Lung microvascular endothelial cell (primary cell): Measurements from ENCODE around the gene CELA3A. TPM values are rescaled to one million over a fixed set of nuclear protein-coding genes. Genes with fewer than 3 reads are reported as not detected.
"Not testable (repeated sequence)": the region's sequence is repeated elsewhere in the genome, so short reads cannot be mapped to it uniquely, and the experiment has no call there.

Experiments used
- DNase-seq, 2 donors: peaks; one replicate each; pipeline versions ENCODE4 v3.0.0 to v3.0.0-alpha.2; 2010; ENCODE audit warnings: low read depth in 2 of 2
- total RNA-seq: library from RNA; depleted of rRNA; stranded (reverse); fragments of >200 nt; gene quantifications from 2 replicates; pipeline ENCODE4 v1.2.1, GENCODE V29; 2014

Gene CELA3A
- total RNA-seq, 1 donor from 2014 or later: not detected

GRCh38 chr1:22018583-22019559, 17.4 kb downstream of the CELA3A start:
- DNase-seq: peak; percentile 57 to 94

GRCh38 chr1:22021061-22021460, 19.6 kb downstream of the CELA3A start:
- no peak for DNase-seq

DNA sequence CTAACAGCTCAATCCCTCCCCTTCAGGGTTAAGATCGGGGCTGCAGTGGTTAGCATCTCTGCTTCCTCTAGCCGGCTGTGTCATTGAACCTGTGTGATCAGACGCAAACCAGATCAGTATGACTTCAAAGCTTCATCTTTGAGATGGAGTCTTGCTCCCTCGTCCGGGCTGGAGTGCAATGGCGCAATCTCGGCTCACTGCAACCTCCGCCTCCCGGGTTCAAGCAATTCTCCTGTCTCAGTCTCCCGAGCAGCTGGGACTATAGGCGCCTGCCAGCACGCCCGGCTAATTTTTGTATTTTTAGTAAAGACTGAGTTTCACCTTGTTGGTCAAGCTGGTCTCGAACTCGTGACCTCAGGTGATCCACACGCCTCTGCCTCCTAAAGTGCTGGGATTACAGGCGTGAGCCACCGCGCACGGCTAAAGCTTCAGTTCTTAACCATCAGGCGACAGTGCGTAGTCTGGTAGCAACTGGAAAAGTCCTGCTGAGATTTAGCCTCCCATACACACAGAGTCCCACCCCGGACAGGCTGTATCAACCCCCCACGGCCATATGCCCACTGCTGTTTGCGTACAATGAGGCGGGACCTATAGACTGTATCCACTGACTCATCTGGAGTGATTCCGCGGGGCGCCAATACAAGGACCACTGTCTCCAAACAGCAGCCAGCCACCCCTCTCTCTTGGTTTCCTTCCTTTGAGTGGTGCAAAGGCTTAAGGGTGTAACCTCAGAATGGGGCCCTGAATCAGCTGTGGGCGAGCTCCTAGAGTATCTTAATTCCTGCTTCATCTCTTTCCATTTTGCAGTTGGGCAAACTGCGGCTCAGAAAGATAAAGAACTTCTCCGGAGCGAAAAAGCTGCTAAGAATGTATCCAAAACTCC, 23.3 kb downstream of the CELA3A start:
- DNase-seq: peak; percentile 78 to 88

- DNase-seq: peak; percentile 94
Measured at GRCh38 chr1:22025368-22026155, 24.1 kb downstream of the CELA3A start.

GRCh38 chr1:22026924-22027289, 25.4 kb downstream of the CELA3A start:
- DNase-seq: no peak

DNA sequence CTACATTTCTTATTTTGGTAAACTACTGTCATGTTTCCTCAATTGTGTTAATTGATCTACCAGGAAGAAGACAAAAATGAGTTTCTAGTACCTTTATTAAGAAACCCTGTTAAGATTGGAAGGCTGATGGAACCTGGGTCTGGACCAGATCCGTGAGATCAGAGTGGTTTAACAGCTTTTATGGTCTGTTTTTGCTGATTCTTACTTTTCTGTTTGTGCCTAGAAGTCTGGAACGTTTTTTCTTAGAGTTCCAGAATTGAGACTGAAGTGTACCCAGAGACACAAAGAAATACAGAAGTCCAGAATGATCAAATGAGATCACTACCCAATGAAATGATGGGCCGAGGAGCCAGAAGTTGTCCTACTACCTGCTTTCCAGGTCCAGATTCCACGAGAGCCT, 28.6 kb downstream of the CELA3A start:
- DNase-seq: no peak

GRCh38 chr1:22030473-22030872, 29.0 kb downstream of the CELA3A start:
- DNase-seq: no peak

DNA sequence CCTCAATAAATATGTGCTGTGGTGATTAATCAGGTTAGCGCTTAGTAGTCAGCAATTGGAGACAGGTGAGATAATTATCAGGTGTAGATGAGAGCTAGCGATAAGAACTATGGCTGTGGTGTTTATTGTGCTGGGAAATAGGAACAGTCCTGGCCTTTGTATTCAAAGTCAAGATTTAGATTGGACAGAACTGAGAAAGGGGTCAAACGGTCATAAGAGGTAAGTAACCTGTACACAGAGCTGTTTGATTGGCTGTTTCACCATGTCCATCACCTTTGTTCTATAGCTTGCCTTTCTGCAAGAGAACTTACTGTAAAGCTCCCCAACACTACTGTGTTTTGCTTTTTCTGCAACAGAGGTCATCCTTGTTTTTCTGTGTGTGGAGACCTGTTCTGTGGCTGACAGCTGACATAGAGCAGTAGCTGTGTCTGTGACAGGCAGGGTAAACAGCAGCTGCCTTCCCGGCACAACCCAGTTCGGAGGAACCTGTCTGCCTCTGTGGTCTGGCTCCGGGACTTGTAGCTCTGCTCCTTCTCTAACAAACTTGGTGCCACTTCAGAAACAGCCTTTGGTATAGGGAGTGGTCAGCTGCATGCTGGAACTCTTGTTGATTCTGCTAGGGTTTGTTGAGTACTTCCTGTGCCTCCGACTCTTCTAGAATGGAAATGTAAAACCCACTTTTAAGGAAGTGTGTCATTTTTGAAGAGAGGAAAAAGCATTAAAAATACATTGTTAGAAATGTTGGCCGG, 29.9 kb downstream of the CELA3A start:
- DNase-seq: peak in 1 of 2 donors; percentile 22

DNA sequence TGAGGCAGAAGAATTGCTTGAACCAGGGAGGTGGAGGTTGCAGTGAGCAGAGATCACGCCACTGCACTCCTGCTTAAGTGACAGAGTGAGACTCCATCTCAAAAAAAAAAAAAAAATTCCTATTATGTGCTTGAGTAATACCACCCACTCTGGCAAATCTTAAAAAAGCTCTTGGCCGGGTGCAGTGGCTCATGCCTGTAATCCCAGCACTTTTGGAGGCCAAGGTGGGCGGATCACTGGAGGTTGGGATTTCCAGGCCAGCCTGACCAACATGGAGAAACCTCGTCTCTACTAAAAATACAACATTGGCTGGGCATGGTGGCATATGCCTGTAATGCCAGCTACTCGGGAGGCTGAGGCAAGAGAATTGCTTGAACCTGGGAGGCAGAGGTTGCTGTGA, 33.4 kb downstream of the CELA3A start:
- not testable (repeated sequence) for DNase-seq

DNA sequence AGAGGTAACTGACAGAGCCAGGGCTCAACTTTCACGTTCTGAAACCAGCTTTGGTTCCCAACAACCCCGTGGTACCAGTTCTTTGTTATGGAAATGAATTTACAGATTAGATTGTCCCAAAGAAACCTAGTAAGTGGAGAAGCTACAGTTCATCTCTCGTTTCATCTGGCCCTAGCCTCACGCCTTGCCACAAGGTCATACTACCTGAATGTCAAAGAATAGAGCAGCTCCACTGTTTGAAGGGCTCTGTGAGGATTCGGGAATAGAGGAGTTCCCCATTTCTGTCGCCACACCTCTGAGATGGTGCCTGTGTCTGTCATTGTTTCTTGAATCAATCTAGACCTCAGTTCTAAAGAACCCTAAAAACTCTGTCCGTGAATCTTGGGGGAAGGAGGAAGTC, 36.1 kb downstream of the CELA3A start:
- no peak for DNase-seq

DNA sequence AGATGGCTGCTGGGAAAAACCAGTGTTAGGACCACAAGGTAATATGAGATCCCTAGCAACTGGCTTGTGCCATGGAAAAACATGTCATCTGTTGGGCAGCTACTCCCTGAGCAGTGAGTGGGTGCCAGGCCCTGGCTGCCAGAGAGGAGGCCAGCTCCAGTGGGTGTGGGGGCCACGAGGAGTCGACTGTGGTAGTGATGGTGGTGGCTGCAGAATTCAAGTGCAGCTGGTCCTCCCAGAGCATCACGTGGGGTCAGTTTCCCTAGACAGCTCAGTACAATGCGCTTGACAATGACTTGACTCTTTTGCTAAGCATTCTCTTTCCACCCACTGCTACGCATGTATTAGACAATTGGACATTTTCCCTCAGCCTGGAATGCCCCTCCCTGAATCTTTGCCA, 36.6 kb downstream of the CELA3A start:
- no peak for DNase-seq

DNA sequence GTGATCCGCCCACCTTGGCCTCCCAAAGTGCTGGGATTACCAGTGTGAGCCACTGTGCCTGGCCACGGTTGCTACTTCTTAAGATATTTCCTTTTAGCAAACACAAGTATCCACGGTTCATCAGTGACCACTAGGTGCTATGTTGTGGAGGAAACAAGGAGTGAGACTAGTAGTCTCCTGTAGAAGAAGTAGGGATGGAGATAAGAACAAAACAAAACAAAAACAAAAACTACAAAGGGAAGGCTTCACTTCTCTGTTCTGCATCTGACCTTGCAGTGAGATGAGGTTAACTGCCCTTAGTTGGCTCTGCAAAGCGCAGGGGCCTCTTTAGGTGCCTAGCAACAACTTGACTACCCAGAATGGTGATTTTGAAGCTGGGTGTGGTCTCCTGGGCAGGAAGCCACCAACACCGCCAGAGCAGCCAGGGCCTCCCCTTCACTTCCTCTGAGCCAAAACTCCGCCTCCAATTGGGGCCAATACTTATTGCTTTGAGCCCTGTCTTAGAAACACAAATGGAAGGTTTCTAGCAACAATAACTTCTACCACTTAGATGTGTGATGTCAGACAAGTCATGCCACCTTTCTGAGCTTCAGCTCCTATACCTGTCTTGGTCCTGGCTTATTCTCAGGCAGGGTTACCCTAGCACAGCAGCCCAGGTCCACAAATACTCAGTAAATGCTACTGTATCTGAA, 38.3 kb downstream of the CELA3A start:
- DNase-seq: peak in 1 of 2 donors; percentile 72

DNA sequence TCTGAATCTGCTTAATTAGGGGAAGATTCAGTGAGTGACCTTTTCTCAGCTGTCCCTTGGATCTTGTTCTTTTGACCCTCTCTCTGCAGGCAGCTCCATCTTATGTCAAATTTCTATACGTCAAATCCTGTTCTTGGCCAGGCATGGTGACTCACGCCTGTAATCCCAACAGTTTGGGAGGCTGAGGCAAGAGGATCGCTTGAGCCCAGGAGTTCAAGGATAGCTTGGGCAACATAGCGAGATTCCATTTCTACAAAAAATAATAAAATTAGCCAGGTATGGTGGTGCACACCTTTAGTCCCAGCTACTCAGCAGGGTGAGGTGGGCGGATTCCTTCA, 38.8 kb downstream of the CELA3A start:
- no peak for DNase-seq

DNA sequence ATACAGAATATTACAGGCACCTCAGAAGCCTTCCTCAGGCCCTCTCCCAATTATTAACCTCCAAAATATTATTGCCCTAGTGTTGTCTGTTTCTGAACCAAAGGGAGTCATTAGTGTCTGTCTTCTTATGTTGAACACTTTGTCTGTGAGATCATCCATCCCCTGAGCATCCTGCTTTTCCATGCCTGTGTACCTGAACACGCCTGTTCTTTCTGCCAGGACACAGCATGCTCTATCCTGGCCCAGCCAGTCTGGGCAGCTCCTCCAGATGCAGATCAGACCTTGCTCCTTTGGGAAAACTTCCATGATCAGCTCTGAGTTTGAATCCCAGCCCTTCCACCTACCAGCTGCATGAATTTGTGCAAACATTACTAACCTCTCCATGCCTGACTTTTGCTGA, 40.0 kb downstream of the CELA3A start:
- no peak for DNase-seq

DNA sequence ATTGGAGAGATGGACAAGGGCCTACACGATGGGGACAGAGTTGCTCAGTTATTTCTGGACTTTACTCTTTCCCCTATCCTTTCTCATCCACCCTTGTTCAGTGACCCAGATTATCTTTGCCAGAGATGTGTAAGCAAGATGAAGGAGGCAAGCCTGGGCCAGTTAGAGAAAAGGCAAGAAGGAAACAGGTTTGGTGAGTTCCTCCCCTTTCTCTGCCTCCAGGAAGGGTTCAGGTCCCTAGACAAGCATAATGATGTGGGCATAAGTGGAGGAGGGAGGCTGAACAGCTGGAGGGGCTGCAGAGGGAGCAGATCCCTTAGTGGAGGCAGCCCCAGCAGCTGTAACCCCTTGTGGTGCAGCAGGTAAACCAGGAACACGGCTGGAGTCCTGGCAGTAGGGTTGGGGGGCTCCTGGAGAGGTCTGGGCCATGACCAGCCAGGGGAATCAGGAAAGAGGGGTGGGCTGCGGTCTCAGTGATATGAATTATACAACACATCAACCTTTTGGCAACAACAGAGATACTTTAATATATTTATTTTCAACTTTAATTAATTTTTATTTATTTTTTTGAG, 41.8 kb downstream of the CELA3A start:
- no peak for DNase-seq

- peak in 1 of 2 donors; percentile 62 for DNase-seq
Measured at GRCh38 chr1:22044690-22045420, 43.4 kb downstream of the CELA3A start.

GRCh38 chr1:22045604-22046228, 44.3 kb downstream of the CELA3A start:
- DNase-seq: no peak

- DNase-seq: no peak
Measured at GRCh38 chr1:22048351-22049192, 47.1 kb downstream of the CELA3A start.
